Mucosa of rectum (tissue), 2 donors: ENCODE data around the gene MYL3.

ENCODE experiments used
- H3K27ac ChIP-seq, 2 donors: one replicate each; pipeline ENCODE4 v1.7.0; 2013; ENCODE audit warnings: inconsistent platforms in 2 of 2, low read depth in 2 of 2, low read length in 2 of 2
- H3K27me3 ChIP-seq, 2 donors: one replicate each; pipeline ENCODE4 v1.7.0; 2013; ENCODE audit warnings: low read length in 2 of 2; ENCODE audit not compliant: control insufficient read depth in 2 of 2, insufficient read depth in 2 of 2
- H3K36me3 ChIP-seq, 2 donors: one replicate each; pipeline ENCODE4 v1.7.0; 2013; ENCODE audit warnings: low read length in 2 of 2; ENCODE audit not compliant: control insufficient read depth in 2 of 2, insufficient read depth in 2 of 2
- H3K4me1 ChIP-seq, 2 donors: one replicate each; pipeline ENCODE4 v1.7.0; 2013; ENCODE audit warnings: low read length in 2 of 2, mild to moderate bottlenecking in 1 of 2; ENCODE audit not compliant: control insufficient read depth in 2 of 2, insufficient read depth in 2 of 2
- H3K4me3 ChIP-seq, 2 donors: one replicate each; pipeline ENCODE4 v1.7.0; 2013; ENCODE audit warnings: low read length in 2 of 2
- H3K9ac ChIP-seq, 2 donors: one replicate each; pipeline ENCODE4 v1.7.0; 2013; ENCODE audit warnings: low read length in 2 of 2, low read depth in 1 of 2, mild to moderate bottlenecking in 1 of 2
- H3K9me3 ChIP-seq, 2 donors: one replicate each; pipeline ENCODE4 v1.7.0; 2013; ENCODE audit warnings: low read length in 2 of 2; ENCODE audit not compliant: control insufficient read depth in 2 of 2
- donor health status: healthy.
- donor health status: Normal muscosa, but diverticular disease.

Gene MYL3

GRCh38 chr3:46905661-46906451, 42.6 kb upstream of the MYL3 start:
- Histone ChIP-seq H3K9me3 (no peaks in the 10 kb centered on the region), H3K36me3 (no peaks in the 10 kb centered on the region), H3K27ac (no peak overlapping the region)

DNA sequence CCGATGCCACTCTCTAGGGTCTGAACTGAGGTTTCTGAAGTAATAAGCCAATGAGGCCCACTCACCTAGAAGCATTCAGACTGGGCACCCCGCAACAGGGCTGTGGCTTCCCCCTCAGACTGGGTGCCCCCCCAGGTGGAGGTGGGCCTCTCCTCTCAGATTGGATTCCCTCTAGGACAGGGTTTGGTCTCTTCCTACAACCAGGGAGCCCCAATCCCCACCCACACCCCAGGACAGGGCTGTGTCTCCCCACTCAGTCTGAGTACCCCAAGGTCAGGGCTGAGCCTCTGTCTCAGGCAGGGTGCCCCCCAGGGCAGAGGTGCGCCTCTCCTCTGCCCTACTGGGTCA, 41.9 kb upstream of the MYL3 start:
- no peak overlapping the region for H3K27ac ChIP-seq

More at GRCh38 chr3:46905661-46906451, 42.6 kb upstream of the MYL3 start:
- H3K27me3 ChIP-seq = no peaks in the 10 kb centered on the region
- no peak overlapping the region for H3K9ac ChIP-seq
- peaks cover 7 to 8% of the 10 kb centered on the region in 2 donors for H3K4me1 ChIP-seq
- no peak overlapping the region for H3K4me3 ChIP-seq

DNA sequence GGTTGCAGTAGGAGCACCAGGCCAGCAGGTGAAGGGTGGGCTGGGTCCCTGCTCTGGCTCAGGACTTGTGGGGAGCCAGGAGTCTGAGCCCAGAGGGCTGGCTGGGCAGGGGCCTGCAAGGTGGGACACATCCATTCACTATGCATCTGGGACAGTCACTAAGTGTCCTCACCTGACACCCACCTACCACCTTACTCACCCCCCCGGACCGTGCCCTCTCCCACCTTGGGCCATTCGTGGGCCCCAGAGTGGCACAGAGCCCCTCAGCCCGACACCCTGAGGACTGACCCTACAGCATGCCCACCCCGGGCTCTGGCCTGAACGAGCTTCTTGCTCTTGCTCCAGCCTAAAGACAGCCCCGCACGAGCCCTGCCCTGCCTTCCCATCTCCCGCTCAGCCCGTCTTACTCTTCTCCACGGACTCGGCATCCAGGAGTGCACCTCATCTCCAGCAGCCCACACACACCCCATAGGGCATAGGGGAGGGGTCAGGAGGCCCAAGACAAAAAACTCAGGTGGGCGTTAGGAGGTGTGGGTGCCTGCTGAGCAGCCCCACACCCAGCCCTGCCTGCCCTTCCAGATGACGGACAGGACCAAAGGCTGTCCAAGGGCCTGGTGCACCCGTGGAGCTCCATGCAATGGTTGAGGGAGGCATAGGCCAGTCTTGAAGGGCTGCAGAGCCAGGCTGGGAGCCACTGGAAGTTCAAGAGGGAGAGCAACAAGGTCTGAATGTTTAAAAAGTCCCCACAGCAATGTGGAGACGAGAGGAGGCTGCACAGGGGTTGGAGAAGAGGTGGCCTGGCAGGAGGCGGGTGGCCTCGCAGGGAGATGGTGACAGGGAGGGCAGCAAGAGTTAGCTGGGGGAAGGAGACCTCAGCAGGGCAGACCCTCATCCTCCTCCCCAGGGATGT, 41.3 kb upstream of the MYL3 start:
- no peak overlapping the region for H3K9ac ChIP-seq
- H3K4me1 ChIP-seq = peaks cover 7% of the 10 kb centered on the region in 2 donors
- H3K27ac ChIP-seq = no peak overlapping the region
- no peaks in the 10 kb centered on the region for H3K27me3 ChIP-seq
- no peaks in the 10 kb centered on the region for H3K9me3 ChIP-seq
- H3K4me3 ChIP-seq = no peak overlapping the region
- no peaks in the 10 kb centered on the region for H3K36me3 ChIP-seq

More for the DNA sequence above, 41.9 kb upstream of the MYL3 start:
- Histone ChIP-seq H3K4me3 (no peak overlapping the region), H3K4me1 (peaks cover 7 to 8% of the 10 kb centered on the region in 2 donors), H3K27me3 (no peaks in the 10 kb centered on the region), H3K9ac (no peak overlapping the region), H3K9me3 (no peaks in the 10 kb centered on the region), H3K36me3 (no peaks in the 10 kb centered on the region)

DNA sequence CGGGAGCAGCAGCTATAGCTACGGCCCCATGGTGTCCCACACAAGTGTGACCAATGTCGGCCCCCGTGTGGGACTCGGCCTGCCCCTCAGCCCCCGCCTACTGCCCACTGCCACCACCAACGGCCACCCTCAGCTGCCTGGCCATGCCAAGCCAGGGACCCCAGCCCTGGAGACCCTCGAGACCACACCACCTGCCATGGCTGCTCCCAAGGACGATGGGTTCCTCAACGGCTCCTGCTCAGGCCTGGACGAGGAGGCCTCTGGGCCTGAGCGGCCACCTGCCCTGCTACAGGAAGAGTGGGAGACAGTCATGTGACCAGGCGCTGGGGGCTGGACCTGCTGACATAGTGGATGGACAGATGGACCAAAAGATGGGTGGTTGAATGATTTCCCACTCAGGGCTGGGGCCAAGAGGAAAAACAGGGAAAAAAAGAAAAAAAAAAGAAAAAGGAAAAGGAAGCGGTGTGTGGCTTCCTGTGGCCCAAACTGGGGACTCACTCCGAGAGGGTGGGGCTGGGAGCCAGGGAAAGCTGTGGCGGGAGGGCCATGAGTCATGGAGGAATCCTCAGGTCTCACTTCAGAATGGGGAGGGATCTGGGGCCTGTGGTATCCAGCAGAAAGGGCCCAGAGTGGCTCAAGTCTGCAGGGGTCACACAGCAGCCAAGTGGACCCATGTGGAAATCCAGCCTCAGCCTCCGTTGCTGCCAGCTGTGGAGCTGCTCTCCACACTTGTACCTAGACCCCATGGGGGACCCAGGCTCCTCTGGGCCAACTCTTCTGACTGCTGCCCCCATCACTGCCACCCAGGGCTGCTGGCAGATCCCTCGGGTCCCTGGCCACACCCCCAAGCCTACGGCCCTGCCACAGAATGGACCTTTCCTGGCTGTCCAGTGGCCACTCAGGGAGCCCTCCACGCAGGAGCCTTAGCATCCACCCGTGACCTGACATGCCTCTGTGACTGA, 40.4 kb upstream of the MYL3 start:
- no peaks in the 10 kb centered on the region for H3K27me3 ChIP-seq
- H3K9me3 ChIP-seq = no peaks in the 10 kb centered on the region
- no peaks in the 10 kb centered on the region for H3K36me3 ChIP-seq
- H3K4me3 ChIP-seq = no peak overlapping the region
- no peak overlapping the region for H3K27ac ChIP-seq
- no peak overlapping the region for H3K9ac ChIP-seq
- H3K4me1 ChIP-seq = no peaks in the 10 kb centered on the region

DNA sequence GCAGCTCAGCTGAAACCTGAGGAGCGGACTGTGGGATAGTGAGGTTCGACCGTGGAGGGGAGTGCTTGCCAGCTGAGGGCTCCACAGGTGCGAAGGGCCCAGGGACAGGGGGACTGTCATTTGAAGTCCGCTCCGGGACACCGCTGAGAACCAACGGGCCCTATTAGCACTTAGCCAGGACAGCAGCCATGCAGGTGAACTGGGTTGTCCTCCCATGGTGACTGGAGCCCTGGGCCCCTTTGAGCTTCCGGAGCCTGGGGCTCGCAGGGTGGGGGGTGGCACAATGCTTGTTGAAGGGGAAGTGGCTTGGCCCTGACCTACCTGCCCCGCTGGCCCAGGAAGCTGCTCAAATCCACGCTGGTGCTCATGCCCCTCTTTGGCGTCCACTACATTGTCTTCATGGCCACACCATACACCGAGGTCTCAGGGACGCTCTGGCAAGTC, 39.0 kb upstream of the MYL3 start:
- H3K36me3 ChIP-seq = no peaks in the 10 kb centered on the region
- H3K9ac ChIP-seq = no peak overlapping the region
- no peaks in the 10 kb centered on the region for H3K9me3 ChIP-seq
- H3K27me3 ChIP-seq = peaks cover 0 to 6% of the 10 kb centered on the region in 2 donors
- H3K4me3 ChIP-seq = no peak overlapping the region
- H3K27ac ChIP-seq = no peak overlapping the region
- no peaks in the 10 kb centered on the region for H3K4me1 ChIP-seq

GRCh38 chr3:46901591-46902187, 38.4 kb upstream of the MYL3 start:
- Histone ChIP-seq H3K4me3 (no peak overlapping the region), H3K27ac (no peak overlapping the region), H3K27me3 (peaks cover 0 to 6% of the 10 kb centered on the region in 2 donors), H3K9ac (no peak overlapping the region), H3K9me3 (no peaks in the 10 kb centered on the region), H3K36me3 (no peaks in the 10 kb centered on the region), H3K4me1 (no peaks in the 10 kb centered on the region)

DNA sequence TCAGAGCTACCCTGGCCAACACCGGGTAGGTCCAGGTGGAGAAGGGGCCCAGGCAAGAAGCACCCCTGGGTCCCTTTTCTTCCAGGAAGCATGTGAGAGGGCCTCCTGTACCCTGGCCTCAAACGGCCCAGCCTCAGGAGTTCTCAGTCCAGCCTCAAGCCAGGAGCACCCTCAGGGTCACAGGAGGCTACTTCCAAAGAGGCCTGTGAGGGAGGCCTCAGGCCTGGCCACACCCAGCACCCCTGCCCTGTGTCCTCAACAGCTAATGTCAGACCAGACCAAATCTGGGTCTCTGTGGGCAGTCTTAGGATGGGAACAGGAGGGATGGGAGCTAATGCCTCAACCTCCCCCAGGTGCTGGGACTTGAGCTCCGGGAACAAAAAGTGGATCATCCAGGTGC, 37.8 kb upstream of the MYL3 start:
- Histone ChIP-seq H3K27ac (no peak overlapping the region), H3K4me1 (no peaks in the 10 kb centered on the region), H3K9me3 (no peaks in the 10 kb centered on the region)

DNA sequence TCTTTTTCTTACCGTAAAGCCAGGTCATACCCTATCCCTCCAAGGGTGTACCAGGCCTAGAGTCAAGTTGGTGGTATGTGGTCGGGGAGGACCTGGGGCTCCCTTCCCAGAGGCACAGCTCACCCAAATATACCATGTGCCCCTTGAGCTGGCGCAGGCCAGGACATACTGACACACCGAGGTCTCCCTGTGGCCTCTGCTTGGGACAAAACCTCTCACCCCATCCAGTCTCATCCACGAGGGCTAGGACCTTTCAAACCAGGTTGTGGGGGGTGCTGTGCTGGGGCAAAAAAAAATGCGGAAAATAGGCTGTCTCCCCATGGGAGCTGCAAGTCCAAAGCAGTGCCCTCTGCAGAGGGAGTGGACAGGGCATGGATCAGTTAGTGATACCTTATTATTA, 37.1 kb upstream of the MYL3 start:
- H3K4me3 ChIP-seq = no peak overlapping the region

More for the DNA sequence above, 37.8 kb upstream of the MYL3 start:
- H3K27me3 ChIP-seq = peaks cover 0 to 6% of the 10 kb centered on the region in 2 donors
- H3K4me3 ChIP-seq = no peak overlapping the region
- H3K9ac ChIP-seq = no peak overlapping the region
- no peaks in the 10 kb centered on the region for H3K36me3 ChIP-seq

DNA sequence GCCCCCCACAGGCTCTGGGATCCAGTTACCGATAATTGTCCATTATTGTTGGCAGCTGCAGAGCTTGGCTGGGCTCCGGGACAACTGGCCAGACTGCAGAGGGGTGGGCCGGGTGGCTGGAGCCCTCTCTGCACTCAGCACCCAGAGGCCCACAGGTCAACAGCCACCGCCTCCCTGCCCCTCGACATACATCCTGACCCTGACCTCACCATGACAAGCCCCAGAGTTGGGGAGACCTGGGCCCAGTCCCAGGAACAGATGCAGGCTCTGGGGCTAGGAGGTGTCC, 36.7 kb upstream of the MYL3 start:
- Histone ChIP-seq H3K27ac (no peak overlapping the region), H3K9me3 (no peaks in the 10 kb centered on the region), H3K4me3 (no peak overlapping the region), H3K36me3 (no peaks in the 10 kb centered on the region), H3K4me1 (no peaks in the 10 kb centered on the region), H3K9ac (no peak overlapping the region), H3K27me3 (peaks cover 0 to 6% of the 10 kb centered on the region in 2 donors)

More for the DNA sequence above, 37.1 kb upstream of the MYL3 start:
- Histone ChIP-seq H3K27me3 (peaks cover 0 to 6% of the 10 kb centered on the region in 2 donors), H3K9ac (no peak overlapping the region), H3K27ac (no peak overlapping the region), H3K36me3 (no peaks in the 10 kb centered on the region), H3K9me3 (no peaks in the 10 kb centered on the region), H3K4me1 (no peaks in the 10 kb centered on the region)
